HG03097 (cell line): ENCODE data around the gene TPP2.

Source experiments
- ATAC-seq: cut with Tn5 transposase; IDR thresholded peaks from one replicate; pipeline ENCODE4 v1.9.1; 2021; ENCODE audit not compliant: unreplicated experiment, low FRiP score

The TPP2 gene

DNA sequence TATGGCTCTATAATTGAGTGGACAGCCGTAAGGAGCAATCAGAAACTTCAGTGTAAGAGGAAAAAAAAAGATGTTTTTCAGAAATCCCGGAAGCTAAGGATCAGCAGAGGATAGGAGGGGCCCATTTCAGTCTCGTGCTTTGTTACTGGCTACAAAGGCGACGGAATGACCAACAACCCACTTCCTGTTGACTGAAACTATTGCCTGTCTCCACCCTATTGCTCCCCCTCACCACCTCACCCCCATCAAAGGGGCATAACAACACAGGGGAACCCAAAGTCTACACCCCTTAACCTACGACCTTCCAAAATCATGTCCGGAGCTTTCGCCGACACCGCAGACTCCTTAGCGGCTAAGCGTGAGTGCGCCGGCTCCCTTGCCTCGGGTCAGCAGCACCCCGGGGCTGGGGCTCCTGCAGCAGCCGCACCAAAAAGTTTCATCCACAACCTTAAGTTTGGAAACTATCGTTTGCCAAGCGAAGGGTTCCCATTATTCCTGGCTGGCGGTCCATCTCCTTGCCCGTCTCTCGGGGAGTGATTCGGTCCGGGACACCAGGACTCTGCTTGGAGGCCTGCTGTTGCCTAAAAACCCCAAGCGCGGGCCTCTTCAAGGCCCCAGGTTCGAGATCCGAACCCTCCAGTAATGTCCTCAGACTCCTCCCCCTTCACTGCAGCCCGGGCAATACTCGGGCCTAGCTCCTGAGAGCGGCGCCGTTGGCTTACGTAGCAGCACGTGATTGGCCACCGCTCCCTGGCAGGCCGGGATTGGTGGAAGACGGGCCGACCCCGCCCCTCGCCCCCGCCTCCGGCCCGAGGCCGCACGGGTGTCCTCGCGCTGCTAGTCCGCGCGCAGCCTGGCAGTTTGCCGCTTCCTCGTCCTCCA is at the start of gene TPP2:
Gene TPP2, plus strand, starts transcription at position 840 of the 882 bp plus-strand sequence. CDS start 53 bp downstream, outside the sequence.
- peak; percentile 81 for ATAC-seq

DNA sequence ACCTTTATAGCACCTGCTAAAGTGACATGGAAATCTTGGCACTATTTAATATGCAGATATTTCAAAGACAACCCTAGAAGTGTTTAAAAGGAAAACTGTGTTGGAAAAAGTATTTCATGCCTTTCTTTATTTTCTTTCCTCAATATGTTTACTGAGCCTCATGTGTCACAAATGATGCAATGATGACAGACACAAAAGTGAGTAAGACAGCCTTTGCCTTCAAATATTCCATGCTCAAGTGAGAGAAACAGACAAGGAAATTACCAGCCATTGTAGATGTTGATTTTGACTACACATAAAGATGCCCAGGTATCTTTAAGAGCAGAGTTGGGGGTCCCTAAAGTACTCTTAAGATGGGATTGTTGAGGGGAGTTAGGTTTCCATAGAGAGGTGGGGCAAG is 48.0 kb upstream of the TPP2 start:
- ATAC-seq, result no peak

DNA sequence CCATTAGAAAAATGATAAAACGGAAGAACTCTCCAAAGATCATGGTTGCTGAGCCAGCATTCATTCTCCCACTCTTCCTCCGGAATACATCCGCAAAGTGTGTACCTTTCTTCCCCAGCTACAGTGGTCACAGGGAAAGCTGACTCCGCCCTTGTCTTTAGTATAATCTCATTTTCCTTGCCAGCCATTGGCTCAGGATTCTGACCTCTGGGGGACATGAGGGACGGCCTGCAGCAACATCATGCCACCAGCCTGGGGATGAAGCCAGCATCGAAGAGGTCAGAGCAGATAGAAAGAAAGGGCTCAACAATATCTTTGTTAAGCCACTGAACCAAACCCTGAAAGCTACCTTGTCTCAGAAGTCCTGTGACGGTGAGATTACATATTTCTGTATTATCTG is 46.3 kb upstream of the TPP2 start:
- ATAC-seq, result no peak

DNA sequence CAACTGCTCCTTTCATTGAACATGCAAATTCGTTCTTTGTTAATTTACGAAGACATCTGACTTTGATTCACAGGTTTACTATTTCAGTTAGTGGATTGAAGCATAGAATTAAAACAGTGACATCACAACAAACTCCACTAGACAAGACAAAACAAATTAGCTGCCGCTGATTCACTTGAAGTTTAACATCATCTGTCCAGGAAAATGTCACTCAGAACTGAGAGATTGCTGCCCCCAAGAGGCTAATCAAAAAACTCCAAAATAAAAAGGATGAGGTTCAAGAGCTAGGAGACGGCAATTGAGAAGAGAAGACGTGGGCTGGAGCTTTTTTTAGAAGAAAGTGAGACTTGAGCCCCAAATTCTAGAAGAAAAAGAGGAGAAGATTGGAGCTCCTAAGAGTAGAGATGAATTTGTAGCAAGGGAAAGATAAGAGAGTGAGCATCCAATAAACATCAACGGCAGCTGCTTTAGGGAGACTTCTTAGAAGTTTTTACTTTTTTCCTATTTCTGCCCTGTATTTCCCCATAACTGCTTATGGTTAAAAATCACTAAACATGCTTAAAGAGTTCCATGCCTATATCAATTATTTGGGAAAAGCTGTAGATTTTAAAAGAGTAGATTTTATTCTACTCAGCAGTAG is 40.8 kb upstream of the TPP2 start:
- no peak for ATAC-seq

DNA sequence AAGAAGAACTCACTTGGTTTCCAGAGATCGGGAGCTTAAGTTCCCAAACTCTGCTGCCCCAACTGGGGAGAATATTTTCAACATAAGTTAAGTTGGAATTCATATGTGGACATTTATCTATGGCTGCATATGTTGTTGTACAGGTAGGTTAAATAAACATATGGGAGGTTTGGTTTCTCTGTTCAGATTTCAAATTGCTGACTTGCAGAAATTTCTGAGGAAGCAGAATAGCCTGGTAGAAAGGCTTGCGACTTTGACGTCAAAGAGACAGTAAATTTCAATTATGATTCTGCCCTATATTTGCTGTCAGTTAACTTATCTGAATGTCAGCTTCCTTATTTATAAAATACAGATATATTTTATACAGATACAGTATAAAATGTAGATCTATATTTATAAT is 40.0 kb upstream of the TPP2 start:
- no peak for ATAC-seq

DNA sequence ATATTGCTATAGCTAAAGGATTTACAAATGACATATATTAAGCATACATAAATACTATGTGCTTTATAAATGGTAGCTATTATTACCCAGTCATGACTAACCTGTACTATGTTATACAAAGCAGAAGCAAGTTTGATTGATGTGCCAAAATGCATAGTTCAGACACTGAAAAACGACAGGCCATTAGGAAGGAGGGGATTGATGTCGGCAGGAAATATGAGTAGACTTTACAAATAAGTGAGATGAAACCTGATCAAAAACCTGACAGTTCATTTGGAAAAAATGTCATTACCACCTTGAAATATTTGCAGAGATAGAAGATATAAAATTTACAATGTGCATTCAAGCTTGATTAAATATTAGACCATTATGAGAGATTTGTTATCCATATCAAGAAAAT is 38.8 kb upstream of the TPP2 start:
- no peak for ATAC-seq

DNA sequence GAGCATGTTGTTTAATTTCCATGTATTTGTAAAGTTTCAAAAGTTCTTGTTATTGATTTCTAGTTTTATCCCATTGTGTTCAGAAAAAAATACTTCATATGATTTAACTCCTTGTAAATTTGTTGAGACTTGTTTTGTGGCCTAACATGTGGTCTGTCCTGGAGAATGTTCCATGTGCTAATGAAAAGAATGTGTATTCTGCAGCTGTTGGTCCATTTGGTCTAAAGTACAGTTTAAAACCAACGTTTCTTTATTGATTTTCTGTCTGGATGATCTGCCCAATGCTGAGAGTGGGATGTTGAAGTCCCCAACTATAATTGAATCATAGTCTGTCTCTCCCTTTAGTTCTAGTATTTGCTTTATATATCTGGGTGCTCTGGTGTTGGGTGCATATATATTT is 34.9 kb upstream of the TPP2 start:
- no peak for ATAC-seq

DNA sequence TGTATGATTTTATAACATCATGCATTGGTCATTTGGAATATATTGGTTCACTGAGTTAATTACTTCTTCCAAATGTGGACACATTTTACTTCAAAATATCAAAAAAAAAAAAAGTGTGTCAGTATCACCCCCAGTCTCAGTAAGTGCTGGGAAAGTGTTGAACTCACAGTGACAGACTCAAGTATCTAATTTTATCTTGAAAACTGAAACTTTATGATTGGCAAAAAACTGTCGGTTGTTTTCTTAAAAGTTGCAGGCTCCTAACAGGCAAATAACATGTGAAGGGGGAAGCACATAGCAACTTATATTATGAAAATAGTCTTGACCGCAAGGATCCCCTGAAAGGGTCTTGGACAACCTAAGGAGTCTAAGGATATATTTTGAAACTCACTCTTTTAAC is 33.5 kb upstream of the TPP2 start:
- no peak for ATAC-seq

DNA sequence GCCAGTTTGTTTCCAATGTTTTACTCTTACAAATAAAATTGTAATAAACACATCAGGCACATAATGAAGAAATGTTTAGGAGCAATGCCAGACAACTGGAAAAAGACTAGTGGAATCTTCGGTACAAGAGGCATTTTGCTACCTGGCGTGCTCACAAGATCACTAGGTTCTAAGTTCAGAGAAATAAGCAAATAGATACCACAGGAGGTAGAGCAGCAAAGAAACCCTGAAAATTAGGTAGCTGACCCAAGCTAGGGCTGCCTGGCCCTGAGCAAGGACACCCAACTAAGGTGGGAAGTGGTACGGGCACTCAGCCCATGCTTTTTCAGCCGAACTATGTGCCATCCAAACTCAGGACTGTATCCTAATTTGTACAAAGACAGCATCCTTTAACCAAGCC is 32.2 kb upstream of the TPP2 start:
- ATAC-seq, result no peak

DNA sequence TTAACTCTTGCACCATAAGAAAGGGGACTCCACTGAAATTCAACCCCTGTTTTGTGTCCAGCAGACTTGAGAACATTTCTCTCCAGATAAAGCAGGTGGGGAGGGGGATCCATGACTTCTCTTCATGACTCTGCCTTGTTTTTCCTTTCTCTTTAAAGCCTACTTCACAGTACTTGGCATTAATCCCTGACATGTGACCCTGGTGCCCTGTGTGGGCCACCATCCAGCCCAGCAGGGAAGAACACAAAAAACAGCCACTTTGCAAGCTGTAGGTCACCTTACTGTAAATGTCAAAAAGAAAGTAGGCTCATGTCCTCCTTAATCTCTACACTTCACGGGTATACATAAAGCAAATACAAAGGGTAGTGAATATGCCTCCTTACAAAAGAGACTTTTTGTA is 30.3 kb upstream of the TPP2 start:
- no peak for ATAC-seq

DNA sequence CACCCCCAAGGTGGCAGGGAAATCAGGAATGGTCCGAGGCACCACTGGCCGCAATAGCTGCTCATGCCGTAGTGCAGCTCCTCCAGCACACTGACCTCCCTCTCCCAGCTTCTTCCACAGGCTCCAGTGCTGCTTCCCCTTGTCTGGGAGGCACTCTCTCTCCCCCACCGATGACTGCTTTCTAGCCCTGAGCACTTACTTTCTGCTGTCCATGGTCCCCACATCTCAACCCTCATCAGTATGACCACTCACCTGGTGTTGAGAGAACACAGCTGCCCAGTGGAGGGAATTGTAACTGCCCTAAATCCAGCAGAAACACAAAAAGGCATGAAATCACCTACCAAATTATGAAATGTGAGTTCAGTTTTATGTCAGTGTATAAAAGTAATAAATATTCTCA is 28.9 kb upstream of the TPP2 start:
- ATAC-seq, result no peak

DNA sequence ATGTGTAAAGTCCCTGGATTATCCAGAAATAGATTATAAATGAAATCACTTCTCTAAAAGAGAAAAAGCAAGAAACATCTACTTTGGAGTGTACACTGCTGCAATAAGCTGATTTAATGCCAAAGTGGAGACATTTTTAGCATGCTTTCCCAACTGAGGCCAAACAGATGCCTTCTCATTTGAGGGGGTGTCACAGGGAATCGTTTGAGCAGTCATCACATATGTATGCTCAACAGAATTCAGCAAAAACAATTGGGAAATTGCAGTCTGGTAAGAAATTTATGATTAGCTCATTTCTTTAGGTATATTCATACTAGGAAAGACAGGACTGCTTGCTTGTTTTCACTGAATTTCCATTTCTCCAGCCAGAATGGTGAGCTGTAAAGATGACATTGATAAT is 27.3 kb upstream of the TPP2 start:
- no peak for ATAC-seq

DNA sequence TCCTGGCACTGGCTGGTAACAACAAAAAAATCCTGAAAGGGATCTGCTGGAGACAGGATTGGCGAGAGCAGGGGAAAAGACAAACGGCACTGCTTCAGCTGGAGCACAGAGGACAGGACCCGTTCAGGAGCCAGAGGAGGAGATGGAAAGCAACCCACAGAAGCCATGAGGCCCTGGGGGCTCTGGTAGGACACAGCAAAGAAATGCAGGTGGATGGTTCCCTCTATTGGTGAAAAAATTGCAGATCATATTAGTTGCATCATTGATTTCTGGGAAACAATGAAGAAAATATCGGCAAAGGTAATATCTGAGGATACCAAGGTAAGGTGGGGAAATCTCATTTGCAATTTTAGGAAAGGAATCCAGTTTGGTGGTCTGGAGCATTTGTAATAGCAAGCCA is 25.7 kb upstream of the TPP2 start:
- no peak for ATAC-seq

DNA sequence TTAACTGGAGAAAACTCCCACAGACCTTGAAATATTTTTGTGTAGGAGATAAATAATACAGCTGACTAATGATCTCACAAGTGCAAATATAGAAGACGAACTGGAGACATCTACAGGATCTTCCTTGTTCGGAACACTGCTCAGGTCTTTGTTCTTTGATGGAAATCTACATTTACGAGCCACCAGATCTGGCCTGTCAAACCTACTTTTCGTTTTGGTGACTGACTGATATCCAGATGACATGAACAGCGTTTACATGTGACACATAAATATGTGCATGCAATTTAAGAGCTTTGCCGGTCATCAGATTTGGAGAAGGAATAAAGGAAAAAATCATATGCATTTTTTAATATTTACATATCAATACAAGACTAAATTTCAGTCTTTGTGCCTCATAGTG is 24.5 kb upstream of the TPP2 start:
- no peak for ATAC-seq

DNA sequence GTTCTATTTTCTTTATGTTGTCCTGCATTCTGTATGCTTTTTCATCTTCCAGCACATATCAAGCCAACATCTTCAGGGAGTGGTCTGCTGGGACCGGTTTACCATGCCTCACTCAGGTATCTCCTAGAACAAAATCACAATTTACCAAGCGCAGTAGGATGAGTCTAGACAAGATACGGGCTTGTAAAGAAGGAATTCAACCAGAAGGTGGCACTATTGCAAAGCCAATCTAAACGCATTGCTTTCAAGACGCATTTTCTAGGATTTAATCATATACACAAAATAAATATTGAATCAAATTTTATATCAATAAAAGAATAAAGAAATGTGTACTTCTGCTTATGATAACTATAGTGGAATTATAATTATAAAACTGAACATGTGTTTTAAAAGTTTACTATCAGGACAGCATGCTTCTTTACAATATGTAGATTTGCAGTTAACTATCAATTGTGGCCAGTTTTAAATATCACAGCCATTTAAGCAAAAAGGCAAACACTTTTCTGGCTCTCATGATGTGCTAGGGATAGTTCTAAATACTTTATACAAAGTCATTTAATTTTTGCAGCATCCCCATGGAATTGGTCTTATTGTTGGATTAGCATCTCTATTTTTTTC is 16.1 kb upstream of the TPP2 start:
- no peak for ATAC-seq

DNA sequence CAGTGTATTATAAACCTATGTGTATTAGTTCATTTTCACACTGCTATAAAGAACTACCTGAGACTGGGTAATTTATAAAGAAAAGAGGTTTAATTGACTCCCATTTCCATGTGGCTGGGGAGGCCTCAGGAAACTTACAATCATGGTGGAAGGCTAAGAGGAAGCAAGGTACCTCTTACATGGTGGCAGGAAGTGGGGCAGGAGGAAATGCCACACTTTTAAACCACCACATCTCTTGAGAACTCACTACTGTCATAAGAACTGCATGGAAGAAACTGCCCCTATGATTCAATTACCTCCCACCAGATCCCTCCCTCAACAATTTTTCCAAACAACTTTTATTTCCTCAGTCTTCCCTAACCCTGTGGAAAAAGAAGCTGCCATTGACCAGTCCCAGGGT is 14.5 kb upstream of the TPP2 start:
- ATAC-seq, result no peak

DNA sequence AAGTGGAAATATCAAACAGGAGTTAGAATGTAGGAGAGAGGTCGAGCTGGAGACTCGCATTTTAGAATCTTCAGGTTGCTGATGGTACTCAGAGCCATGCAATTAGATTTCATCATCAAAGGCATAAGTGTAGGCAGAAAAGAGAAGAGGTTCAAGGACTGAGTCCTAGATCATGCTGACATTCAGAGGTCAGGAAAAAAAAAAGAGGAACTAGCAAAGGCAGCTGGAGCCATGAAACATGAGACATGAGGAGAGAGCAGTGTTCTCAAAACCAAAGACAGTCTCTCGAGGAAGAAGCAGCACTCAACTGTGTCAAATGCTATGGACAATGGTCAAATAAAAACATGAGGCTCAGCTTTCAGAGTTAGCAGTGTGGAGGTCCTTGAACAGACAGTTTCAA is 12.4 kb upstream of the TPP2 start:
- ATAC-seq, result peak; percentile 44

DNA sequence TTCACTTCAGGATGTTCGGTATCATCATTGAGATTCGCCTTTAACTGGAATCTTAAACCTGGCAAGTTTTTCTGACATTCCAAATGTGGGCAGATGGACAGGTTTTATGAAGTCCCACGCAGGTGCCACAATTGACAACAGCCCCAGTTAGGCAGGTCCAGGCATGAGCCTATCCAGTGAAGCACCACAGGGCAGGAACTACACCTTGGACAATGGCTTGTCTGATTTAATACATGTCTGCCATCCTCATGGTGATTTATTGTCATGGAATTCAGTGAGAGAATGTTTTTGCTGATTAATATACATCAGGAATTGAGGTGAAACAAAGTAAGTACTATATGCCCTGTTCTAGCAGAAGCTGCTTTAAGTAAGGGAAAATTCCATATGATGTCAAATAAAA is 10.2 kb upstream of the TPP2 start:
- ATAC-seq, result no peak

DNA sequence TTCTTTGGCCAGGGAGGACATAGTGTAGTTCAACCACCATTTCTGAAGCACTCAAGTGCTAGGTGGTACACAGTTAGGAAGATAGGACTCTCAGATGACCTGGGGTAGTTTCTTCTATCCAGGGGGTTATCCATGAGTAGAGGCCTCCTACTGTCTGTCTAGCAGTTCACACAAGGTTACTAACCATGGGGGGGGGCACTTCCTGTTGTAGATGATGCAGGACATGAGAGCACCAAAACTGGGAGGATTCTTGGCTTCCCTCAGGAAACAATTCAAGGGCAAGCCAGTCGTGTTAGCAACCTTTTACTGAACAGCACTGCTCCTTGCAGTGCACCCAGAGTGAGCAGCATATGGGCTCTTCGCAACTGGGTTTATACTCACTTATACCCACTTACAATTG is 8.9 kb upstream of the TPP2 start:
- no peak for ATAC-seq

DNA sequence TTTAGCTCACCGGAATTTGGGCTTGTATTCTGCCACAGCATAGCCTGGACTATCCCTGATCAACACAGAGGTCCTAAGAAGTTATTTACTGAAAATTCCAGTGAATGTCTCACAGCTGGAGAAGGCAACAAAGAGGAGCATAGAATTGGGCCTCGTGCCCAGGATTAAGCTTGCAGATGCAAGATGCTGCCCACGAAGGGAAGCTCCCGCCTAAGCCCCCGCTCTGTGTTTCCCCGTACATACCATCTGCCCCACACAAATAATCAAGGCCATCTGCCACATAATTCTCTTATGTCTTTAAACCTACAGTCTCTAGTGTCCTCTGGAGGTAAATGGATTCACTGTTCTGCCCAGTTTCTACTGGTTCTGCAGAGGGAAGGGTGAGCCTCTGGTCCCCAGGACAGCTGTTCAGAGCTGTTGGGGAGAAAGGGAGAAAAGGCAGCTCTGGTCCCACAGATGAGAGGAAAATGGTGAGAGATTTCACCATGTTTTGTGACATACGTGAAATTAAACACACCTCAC is 7.4 kb upstream of the TPP2 start:
- no peak for ATAC-seq

DNA sequence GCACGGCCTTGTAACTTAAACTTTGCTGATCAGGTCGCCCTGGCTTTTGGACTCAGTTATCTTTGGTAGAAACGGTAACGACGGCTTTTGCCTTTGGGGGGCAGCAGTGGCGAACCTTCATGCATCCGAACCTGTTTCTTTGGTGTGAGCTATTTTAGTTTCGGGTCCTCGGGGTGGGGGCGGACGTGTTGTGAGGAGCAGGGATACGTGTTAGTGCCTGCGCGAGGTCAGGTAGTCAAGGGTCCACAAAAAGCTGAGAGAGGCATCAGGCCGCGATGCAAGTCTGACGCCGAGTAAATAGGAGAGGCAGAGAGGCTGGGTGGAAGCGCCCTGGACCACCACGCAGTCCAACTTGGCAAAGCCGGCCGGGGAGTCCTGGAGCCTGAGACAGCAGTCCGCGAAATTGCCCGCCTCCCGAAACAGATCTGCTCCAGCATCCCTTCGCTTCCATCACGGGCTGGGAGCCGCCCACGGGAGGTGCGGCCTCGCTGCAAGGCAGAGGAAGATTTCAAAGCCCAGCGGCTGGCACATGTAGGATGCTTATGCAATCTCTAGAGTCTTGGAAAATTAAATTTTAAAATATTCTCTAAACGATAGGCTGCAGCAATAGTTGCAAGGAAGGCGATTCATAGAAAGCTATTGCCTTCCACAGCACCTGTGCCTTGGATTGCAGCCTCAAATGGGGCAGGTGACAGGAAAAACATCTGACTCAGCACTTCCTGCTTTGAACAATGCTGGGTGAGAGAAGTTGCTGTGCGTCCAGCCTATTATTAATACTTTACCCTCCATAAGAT is 4.6 kb upstream of the TPP2 start:
- ATAC-seq, result peak; percentile 39
